Panc1 (cell line): ENCODE measurements around the gene GNG7. TPM values are rescaled to one million over a fixed set of nuclear protein-coding genes. Genes with fewer than 3 reads are reported as not detected.

ENCODE experiments used
- ATAC-seq: fragments of 200-7000 bp; cut with Tn5 transposase; 2 replicates; pipeline ENCODE4 v1.9.1; 2020; ENCODE audit warnings: mild to moderate bottlenecking, moderate library complexity
- BruUV-seq: library from RNA; stranded (reverse); fragments of 400-500 nt; replicated peaks from 2 replicates; lab custom pipeline; 2021; lab: Mats Ljungman, UMichigan
- CTCF ChIA-PET: fragments of 300-600 bp; sonication (Branson Sonifier 250); formaldehyde crosslinking; loops from one replicate; lab custom pipeline; 2022; ENCODE audit warnings: antibody characterized with exemption; lab: Charles Lee
- POLR2A ChIA-PET: fragments of 300-600 bp; sonication (Branson Sonifier 250); formaldehyde crosslinking; loops from one replicate; lab custom pipeline; 2022; ENCODE audit warnings: antibody characterized with exemption; lab: Charles Lee
- DNase-seq: peaks from one replicate; pipeline ENCODE4 v3.0.0-alpha.2; 2010; ENCODE audit warnings: low read depth, low spot score
- H3K27ac ChIP-seq: 2 replicates; pipeline ENCODE4 v1.5.1; 2011; ENCODE audit warnings: mild to moderate bottlenecking, low read length, inconsistent platforms
- H3K27me3 ChIP-seq: fragments of 200-500 bp; sonication (Bioruptor generic); 2 replicates; pipeline ENCODE4 v1.6.0; 2014; ENCODE audit warnings: low read length, inconsistent platforms; ENCODE audit not compliant: control insufficient read depth, insufficient read depth
- H3K36me3 ChIP-seq: fragments of 200-500 bp; sonication (Bioruptor generic); 2 replicates; pipeline ENCODE4 v1.5.1; 2014; ENCODE audit warnings: inconsistent platforms, mild to moderate bottlenecking, low read length, moderate library complexity; ENCODE audit not compliant: control insufficient read depth, insufficient read depth
- H3K4me1 ChIP-seq: 2 replicates; pipeline ENCODE4 v1.5.1; 2011; ENCODE audit warnings: inconsistent platforms, mild to moderate bottlenecking, low read length, moderate library complexity; ENCODE audit not compliant: control insufficient read depth, insufficient read depth
- H3K4me3 ChIP-seq, 2 experiments: 2 replicates each; pipeline ENCODE4 v1.5.1; 2011 to 2012; ENCODE audit warnings: low read depth in 2 of 2, low read length in 2 of 2, mild to moderate bottlenecking in 2 of 2, inconsistent platforms in 1 of 2, moderate library complexity in 1 of 2
- H3K9me3 ChIP-seq: fragments of 200-500 bp; sonication (Bioruptor generic); 2 replicates; pipeline ENCODE4 v1.5.1; 2014; ENCODE audit warnings: low read depth, mild to moderate bottlenecking, inconsistent platforms, low read length, moderate library complexity; ENCODE audit not compliant: control insufficient read depth, insufficient read depth
- CTCF ChIP-seq: fragments of 450-650 bp; IDR thresholded peaks from 2 replicates; pipeline ENCODE4 v1.5.1; 2017; ENCODE audit warnings: mild to moderate bottlenecking
- POLR2AphosphoS5 ChIP-seq: IDR thresholded peaks from 2 replicates; pipeline ENCODE4 v1.6.1; 2012; ENCODE audit warnings: mild to moderate bottlenecking, low read depth, low read length, moderate library complexity
- SIN3A ChIP-seq: IDR thresholded peaks from 2 replicates; pipeline ENCODE4 v1.6.1; 2012; ENCODE audit warnings: low read depth, mild to moderate bottlenecking, low read length, moderate library complexity, borderline replicate concordance; ENCODE audit not compliant: insufficient read depth
- TCF7L2 ChIP-seq: IDR thresholded peaks from 2 replicates; pipeline ENCODE4 v1.6.1; 2011; ENCODE audit warnings: mild to moderate bottlenecking, low read depth, low read length, inconsistent platforms
- in situ Hi-C: cut with HindIII; loops from 2 replicates; pipeline ENCODE4 v1.10.0; 2016; ENCODE audit warnings: low sequenced_read_pairs, low pct_unique_long_range_greater_than_20kb
- intact Hi-C: fragments of 100-400 bp; cut with micrococcal nuclease; formaldehyde crosslinking; loops from one replicate; pipeline ENCODE4 v1.10.0; 2022; ENCODE audit not compliant: unreplicated experiment
- total RNA-seq: library from RNA; stranded (reverse); gene quantifications from one replicate; pipeline ENCODE4 v1.2.1, GENCODE V29; 2021; ENCODE audit not compliant: unreplicated experiment
- TF ChIP-seq, protein P1 (sequence below), 2 experiments: IDR thresholded peaks; 2 replicates each; pipeline ENCODE4 v1.6.1; 2011 to 2012; ENCODE audit warnings: low read depth in 2 of 2, control low read depth in 1 of 2, low read length in 1 of 2, mild to moderate bottlenecking in 1 of 2, moderate library complexity in 1 of 2; ENCODE audit not compliant: insufficient read depth in 1 of 2

The GNG7 gene
- total RNA-seq, 1 experiment from 2014 or later: 0.74 TPM

DNA sequence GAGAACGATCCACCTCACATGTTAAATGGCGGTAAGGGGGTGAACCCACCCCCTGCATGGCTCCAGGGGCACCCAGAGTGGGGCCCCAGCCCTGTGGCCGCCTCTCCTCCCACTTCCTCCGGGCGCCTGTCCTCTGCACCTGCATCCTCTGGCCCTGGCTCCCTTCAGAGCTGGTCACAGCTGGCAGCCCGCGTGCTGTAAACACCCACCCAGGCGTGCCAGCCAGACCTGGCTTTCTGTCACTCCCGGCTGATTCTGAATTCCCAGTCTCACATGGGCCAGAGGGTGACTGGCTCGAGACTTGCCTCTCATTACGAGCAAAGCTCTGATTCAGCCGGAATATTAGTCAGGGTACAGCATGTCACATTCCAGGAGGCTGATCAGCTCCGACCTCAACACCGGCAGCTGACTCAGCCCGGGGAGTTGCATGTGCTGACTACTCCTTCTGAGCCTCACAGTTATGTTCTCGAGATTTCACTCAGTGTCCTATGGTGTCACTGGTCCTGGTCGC is 75.1 kb downstream of the GNG7 start:
- peak; percentile 89 for ATAC-seq
- no peaks in the 10 kb centered on the region for H3K36me3 ChIP-seq
- DNase-seq: peak; percentile 91
- H3K27ac ChIP-seq: peak overlapping the region; percentile 81
- intact Hi-C loops (no loop called here), in situ Hi-C loops (no loop called here)
- TF ChIP-seq POLR2AphosphoS5: peak; percentile 26; the same call in 1 of the 2 replicates
- TF ChIP-seq SIN3A: no peak
- ChIA-PET POLR2A (interaction anchor here (0.5 to 0.6 kb wide), 2 partner anchors 45 to 409 kb away, joined by 5 read pairs; no protein-coding TSS in a partner anchor), CTCF (no interaction called here)
- BruUV-seq: no TSS peak
- H3K4me1 ChIP-seq: peaks cover 33% of the 10 kb centered on the region
- H3K9me3 ChIP-seq: peaks cover 16% of the 10 kb centered on the region; the same call in 1 of the 2 replicates
- H3K27me3 ChIP-seq: no peaks in the 10 kb centered on the region
- no peak overlapping the region for H3K4me3 ChIP-seq

GRCh38 chr19:2625434-2625833 is 77.1 kb downstream of the GNG7 start:
- Histone ChIP-seq H3K27me3 (no peaks in the 10 kb centered on the region), H3K4me3 (no peak overlapping the region), H3K27ac (peak overlapping the region; percentile 52), H3K4me1 (peaks cover 39% of the 10 kb centered on the region), H3K9me3 (peaks cover 9% of the 10 kb centered on the region; the same call in 1 of the 2 replicates), H3K36me3 (no peaks in the 10 kb centered on the region)
- no TSS peak for BruUV-seq
- ChIA-PET CTCF (no interaction called here), POLR2A (interaction anchor here (0.6 kb wide), 2 partner anchors 169 to 203 kb away, joined by 3 to 8 read pairs; partner anchors contain the start of gene LMNB2)
- TF ChIP-seq TCF7L2: no peak
- no peak for TF ChIP-seq CTCF
- TF ChIP-seq POLR2AphosphoS5: no peak
- TF ChIP-seq SIN3A: no peak
- TF ChIP-seq, protein P1, sequence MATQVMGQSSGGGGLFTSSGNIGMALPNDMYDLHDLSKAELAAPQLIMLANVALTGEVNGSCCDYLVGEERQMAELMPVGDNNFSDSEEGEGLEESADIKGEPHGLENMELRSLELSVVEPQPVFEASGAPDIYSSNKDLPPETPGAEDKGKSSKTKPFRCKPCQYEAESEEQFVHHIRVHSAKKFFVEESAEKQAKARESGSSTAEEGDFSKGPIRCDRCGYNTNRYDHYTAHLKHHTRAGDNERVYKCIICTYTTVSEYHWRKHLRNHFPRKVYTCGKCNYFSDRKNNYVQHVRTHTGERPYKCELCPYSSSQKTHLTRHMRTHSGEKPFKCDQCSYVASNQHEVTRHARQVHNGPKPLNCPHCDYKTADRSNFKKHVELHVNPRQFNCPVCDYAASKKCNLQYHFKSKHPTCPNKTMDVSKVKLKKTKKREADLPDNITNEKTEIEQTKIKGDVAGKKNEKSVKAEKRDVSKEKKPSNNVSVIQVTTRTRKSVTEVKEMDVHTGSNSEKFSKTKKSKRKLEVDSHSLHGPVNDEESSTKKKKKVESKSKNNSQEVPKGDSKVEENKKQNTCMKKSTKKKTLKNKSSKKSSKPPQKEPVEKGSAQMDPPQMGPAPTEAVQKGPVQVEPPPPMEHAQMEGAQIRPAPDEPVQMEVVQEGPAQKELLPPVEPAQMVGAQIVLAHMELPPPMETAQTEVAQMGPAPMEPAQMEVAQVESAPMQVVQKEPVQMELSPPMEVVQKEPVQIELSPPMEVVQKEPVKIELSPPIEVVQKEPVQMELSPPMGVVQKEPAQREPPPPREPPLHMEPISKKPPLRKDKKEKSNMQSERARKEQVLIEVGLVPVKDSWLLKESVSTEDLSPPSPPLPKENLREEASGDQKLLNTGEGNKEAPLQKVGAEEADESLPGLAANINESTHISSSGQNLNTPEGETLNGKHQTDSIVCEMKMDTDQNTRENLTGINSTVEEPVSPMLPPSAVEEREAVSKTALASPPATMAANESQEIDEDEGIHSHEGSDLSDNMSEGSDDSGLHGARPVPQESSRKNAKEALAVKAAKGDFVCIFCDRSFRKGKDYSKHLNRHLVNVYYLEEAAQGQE (IDR thresholded peaks at IDR 0.05; ENCODE audit: insufficient read depth in 1 of 2, low read depth in 2 of 2, low read length in 1 of 2): no peak
- in situ Hi-C loops: no loop called here
- ATAC-seq (peak; percentile 17; the same call in 1 of the 2 replicates), DNase-seq (no peak)
- intact Hi-C loops: no loop called here

DNA sequence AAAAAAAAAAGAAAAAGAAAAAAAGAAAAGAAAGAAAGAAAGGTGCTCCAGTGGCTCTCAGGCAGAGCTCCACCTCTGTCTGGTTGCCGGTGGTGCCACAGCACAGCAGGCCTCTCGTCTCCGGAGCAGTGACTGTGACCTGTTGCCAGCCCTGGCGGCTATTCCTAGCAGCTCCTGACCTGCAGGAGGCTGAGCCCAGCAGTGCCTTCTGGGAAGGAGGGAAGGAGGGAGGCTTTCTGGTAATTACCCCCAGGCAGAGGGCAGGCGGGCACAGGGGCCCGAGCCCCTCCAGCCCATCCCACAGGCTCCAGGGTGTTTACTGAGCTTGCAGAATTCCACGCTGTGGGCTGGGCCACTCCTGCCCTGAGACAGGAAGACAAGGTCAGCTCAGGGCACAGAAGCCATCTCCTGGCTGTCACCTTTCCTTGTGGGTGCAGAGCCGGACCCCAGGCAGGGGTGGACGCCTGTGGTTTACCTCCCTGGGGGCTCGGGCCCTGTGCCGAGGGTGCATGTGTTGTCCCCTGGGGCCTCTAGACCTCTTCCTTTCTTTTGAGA is 77.9 kb downstream of the GNG7 start:
- DNase-seq: no peak
- CTCF ChIA-PET: interaction anchor here (0.9 to 1.1 kb wide), 2 partner anchors 12 to 13 kb away, joined by 3 read pairs; no protein-coding TSS in a partner anchor
- no peaks in the 10 kb centered on the region for H3K27me3 ChIP-seq
- intact Hi-C loops (no loop called here), in situ Hi-C loops (no loop called here)
- TF ChIP-seq POLR2AphosphoS5: peak; percentile 48; the same call in 1 of the 2 replicates
- TF ChIP-seq CTCF: no peak
- no peak for TF ChIP-seq TCF7L2
- TF ChIP-seq, protein P1 (IDR thresholded peaks at IDR 0.05; ENCODE audit: insufficient read depth in 1 of 2, low read depth in 2 of 2, low read length in 1 of 2): no peak
- no peaks in the 10 kb centered on the region for H3K36me3 ChIP-seq
- H3K4me1 ChIP-seq: peaks cover 42% of the 10 kb centered on the region
- BruUV-seq: no TSS peak
- peak overlapping the region; percentile 52 for H3K27ac ChIP-seq
- ATAC-seq: peak; percentile 82
- peaks cover 6% of the 10 kb centered on the region; the same call in 1 of the 2 replicates for H3K9me3 ChIP-seq
- POLR2A ChIA-PET: no interaction called here
- H3K4me3 ChIP-seq: 0 out of 4 replicates have a peak overlapping the region, but pooled peaks of 1 of the 2 experiments have one; percentile 6
